Measurements from ENCODE around the gene GTPBP4. TPM values are rescaled to one million over a fixed set of nuclear protein-coding genes. Genes with fewer than 3 reads are reported as not detected.

The GTPBP4 gene
- total and polyA plus RNA-seq, 2 of the 8 experiments (the other 6 are each of a cell fraction or from before 2014, with no cell fraction given): 16.9 to 98.1 TPM

DNA sequence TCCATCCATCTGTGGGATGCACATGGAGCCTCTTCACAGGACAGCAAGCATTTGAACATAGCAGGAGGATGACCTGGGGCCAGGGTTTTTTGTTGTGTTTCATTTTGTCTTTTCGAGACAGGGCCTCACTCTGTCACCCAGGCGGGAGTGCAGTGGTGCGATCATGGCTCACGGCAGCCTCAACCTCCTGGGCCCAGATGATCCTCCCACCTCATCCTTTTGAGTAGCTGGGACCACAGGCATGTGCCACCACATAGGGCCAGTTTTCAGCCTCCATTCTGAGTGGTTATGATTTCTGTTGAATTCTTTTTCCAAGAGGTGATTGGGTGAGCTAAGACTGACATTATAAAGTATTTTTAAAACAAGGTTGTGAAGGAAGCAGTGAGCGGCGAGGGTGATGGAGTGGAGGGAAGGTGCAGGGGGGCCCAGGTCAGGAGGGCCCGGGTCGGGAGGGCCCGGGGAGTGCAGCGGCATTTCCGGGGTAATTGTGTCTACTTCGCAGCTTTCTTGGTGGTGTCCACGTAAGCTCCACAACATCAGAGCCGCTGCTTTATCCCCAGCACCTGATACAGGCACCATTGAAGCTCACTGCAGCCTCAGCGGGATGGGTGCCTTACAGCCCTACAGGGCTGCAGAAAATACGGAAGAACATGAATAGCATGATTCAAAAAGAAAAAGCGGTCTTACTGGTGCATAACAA lies 44.8 kb upstream of the GTPBP4 start (continued):
- TF ChIP-seq TAF7 (optimal IDR thresholded peaks at IDR 0.05; ENCODE audit: borderline replicate concordance, low read depth, low read length) (no peak), TCF12 (IDR thresholded peaks at IDR 0.05; ENCODE audit: low read depth, low read length) (no peak), CBX5 (IDR thresholded peaks at IDR 0.05; ENCODE audit: low read depth, low read length) (no peak), SP2 (IDR thresholded peaks at IDR 0.05; ENCODE audit: low read length) (no peak)

All from H1 (cell line).